Karpas-422 (cell line): Measurements from ENCODE around the gene STK4. TPM values are rescaled to one million over a fixed set of nuclear protein-coding genes. Genes with fewer than 3 reads are reported as not detected.

ENCODE experiments used
- DNase-seq: peaks from one replicate; pipeline ENCODE4 v3.0.0-alpha.2; 2015
- H2AFZ ChIP-seq: fragments of 200-600 bp; sonication (generic); 2 replicates; pipeline ENCODE4 v1.6.1; 2014; ENCODE audit warnings: antibody characterized with exemption, low read length, mixed read lengths
- H3K27ac ChIP-seq: fragments of 200-600 bp; sonication (generic); 2 replicates; pipeline ENCODE4 v1.5.1; 2014; ENCODE audit warnings: mild to moderate bottlenecking, low read length, moderate library complexity
- H3K27me3 ChIP-seq: fragments of 200-600 bp; sonication (generic); 2 replicates; pipeline ENCODE4 v1.6.1; 2014; ENCODE audit warnings: low read length, mixed read lengths
- H3K36me3 ChIP-seq: fragments of 200-600 bp; sonication (generic); 2 replicates; pipeline ENCODE4 v1.6.1; 2014; ENCODE audit warnings: low read length, mixed read lengths; ENCODE audit not compliant: insufficient read depth
- H3K4me1 ChIP-seq: fragments of 200-600 bp; sonication (generic); 2 replicates; pipeline ENCODE4 v1.6.1; 2014; ENCODE audit warnings: mild to moderate bottlenecking, low read length, mixed read lengths
- H3K4me2 ChIP-seq: fragments of 200-600 bp; sonication (generic); 2 replicates; pipeline ENCODE4 v1.6.1; 2014; ENCODE audit warnings: low read length, low read depth, mild to moderate bottlenecking; ENCODE audit not compliant: poor library complexity, severe bottlenecking
- H3K4me3 ChIP-seq: fragments of 200-600 bp; sonication (generic); 2 replicates; pipeline ENCODE4 v1.5.1; 2014; ENCODE audit warnings: mild to moderate bottlenecking, antibody characterized with exemption, low read length, mixed read lengths
- H3K79me2 ChIP-seq: fragments of 200-600 bp; sonication (generic); 2 replicates; pipeline ENCODE4 v1.6.1; 2014; ENCODE audit warnings: mild to moderate bottlenecking, low read length, mixed read lengths
- H3K9ac ChIP-seq: fragments of 200-600 bp; sonication (generic); 2 replicates; pipeline ENCODE4 v1.6.0; 2014; ENCODE audit warnings: low read length
- H3K9me2 ChIP-seq: fragments of 200-600 bp; sonication (generic), shearing (Covaris generic); replicated peaks from 2 replicates; pipeline ENCODE4 v1.6.0; 2014; ENCODE audit warnings: mild to moderate bottlenecking, low read length, moderate library complexity; ENCODE audit not compliant: insufficient read depth
- H3K9me3 ChIP-seq: fragments of 300-700, 200-600 bp; sonication (generic); 2 replicates; pipeline ENCODE4 v1.6.1; 2014; ENCODE audit warnings: low read length, mixed read lengths
- H4K20me1 ChIP-seq: fragments of 200-600 bp; sonication (generic); 2 replicates; pipeline ENCODE4 v1.6.1; 2014; ENCODE audit warnings: mild to moderate bottlenecking, antibody characterized with exemption, low read length, low read depth; ENCODE audit not compliant: insufficient read depth
- total RNA-seq: library from RNA; depleted of rRNA; stranded (reverse); fragments of >200 nt; shearing (Covaris generic); gene quantifications from 2 replicates; pipeline ENCODE4 v1.2.3, GENCODE V29; 2014; ENCODE audit warnings: low replicate concordance

Gene STK4
- total RNA-seq, 1 experiment from 2014 or later = 89.0 TPM

- Histone ChIP-seq H3K27ac (no peak overlapping the region), H3K79me2 (peaks cover 88% of the 10 kb centered on the region), H4K20me1 (no peaks in the 10 kb centered on the region), H2AFZ (no peak overlapping the region), H3K27me3 (no peaks in the 10 kb centered on the region), H3K9me2 (no peaks in the 10 kb centered on the region), H3K4me3 (no peak overlapping the region), H3K9ac (no peak overlapping the region), H3K9me3 (no peaks in the 10 kb centered on the region), H3K4me2 (no peak overlapping the region), H3K4me1 (peaks cover 23% of the 10 kb centered on the region), H3K36me3 (peaks cover 84% of the 10 kb centered on the region)
- no peak for DNase-seq
Observed at GRCh38 chr20:44976698-44977097, 10.4 kb downstream of the STK4 start.

- H3K4me3 ChIP-seq = no peak overlapping the region
- H4K20me1 ChIP-seq = no peaks in the 10 kb centered on the region
- DNase-seq = no peak
- peaks cover 80% of the 10 kb centered on the region for H3K36me3 ChIP-seq
- H3K9me3 ChIP-seq = no peaks in the 10 kb centered on the region
- H3K27me3 ChIP-seq = no peaks in the 10 kb centered on the region
- peaks cover 23% of the 10 kb centered on the region for H3K4me1 ChIP-seq
- peak overlapping the region; percentile 22 for H3K27ac ChIP-seq
- no peaks in the 10 kb centered on the region for H3K9me2 ChIP-seq
- H3K9ac ChIP-seq = no peak overlapping the region
- peaks cover 89% of the 10 kb centered on the region for H3K79me2 ChIP-seq
- H3K4me2 ChIP-seq = no peak overlapping the region
- no peak overlapping the region for H2AFZ ChIP-seq
Observed at GRCh38 chr20:44979090-44979621, 12.8 kb downstream of the STK4 start.

GRCh38 chr20:44981736-44982406 is 15.6 kb downstream of the STK4 start:
- Histone ChIP-seq H3K4me2 (no peak overlapping the region), H3K79me2 (peaks cover 89% of the 10 kb centered on the region), H3K9me2 (no peaks in the 10 kb centered on the region), H3K36me3 (peaks cover 76% of the 10 kb centered on the region), H3K9me3 (no peaks in the 10 kb centered on the region), H3K27me3 (no peaks in the 10 kb centered on the region), H3K4me3 (no peak overlapping the region), H2AFZ (no peak overlapping the region), H3K4me1 (peaks cover 32% of the 10 kb centered on the region), H4K20me1 (no peaks in the 10 kb centered on the region), H3K27ac (no peak overlapping the region), H3K9ac (no peak overlapping the region)
- no peak for DNase-seq

GRCh38 chr20:44983093-44983674 is 16.9 kb downstream of the STK4 start:
- H3K9ac ChIP-seq = no peak overlapping the region
- H3K79me2 ChIP-seq = peaks cover 87% of the 10 kb centered on the region
- DNase-seq = no peak
- H3K9me2 ChIP-seq = no peaks in the 10 kb centered on the region
- no peaks in the 10 kb centered on the region for H3K9me3 ChIP-seq
- no peak overlapping the region for H3K4me3 ChIP-seq
- peaks cover 79% of the 10 kb centered on the region for H3K36me3 ChIP-seq
- peaks cover 26% of the 10 kb centered on the region for H3K4me1 ChIP-seq
- no peak overlapping the region for H3K4me2 ChIP-seq
- no peaks in the 10 kb centered on the region for H3K27me3 ChIP-seq
- H4K20me1 ChIP-seq = no peaks in the 10 kb centered on the region
- no peak overlapping the region for H2AFZ ChIP-seq
- H3K27ac ChIP-seq = no peak overlapping the region

GRCh38 chr20:44988631-44989171 is 22.4 kb downstream of the STK4 start:
- peaks cover 88% of the 10 kb centered on the region for H3K79me2 ChIP-seq
- H3K4me3 ChIP-seq = no peak overlapping the region
- H3K9me3 ChIP-seq = no peaks in the 10 kb centered on the region
- H3K9ac ChIP-seq = no peak overlapping the region
- H3K36me3 ChIP-seq = peaks cover 68% of the 10 kb centered on the region
- H3K4me1 ChIP-seq = peaks cover 41% of the 10 kb centered on the region
- no peaks in the 10 kb centered on the region for H3K27me3 ChIP-seq
- no peak for DNase-seq
- H3K4me2 ChIP-seq = no peak overlapping the region
- no peaks in the 10 kb centered on the region for H3K9me2 ChIP-seq
- H3K27ac ChIP-seq = no peak overlapping the region
- no peaks in the 10 kb centered on the region for H4K20me1 ChIP-seq
- H2AFZ ChIP-seq = no peak overlapping the region

- Histone ChIP-seq H3K4me1 (peaks cover 54% of the 10 kb centered on the region), H2AFZ (no peak overlapping the region), H3K9me2 (no peaks in the 10 kb centered on the region), H4K20me1 (no peaks in the 10 kb centered on the region), H3K9me3 (no peaks in the 10 kb centered on the region), H3K79me2 (peaks cover 86% of the 10 kb centered on the region), H3K36me3 (peaks cover 66% of the 10 kb centered on the region), H3K9ac (0 out of 2 replicates have a peak overlapping the region, but pooled peaks have one; percentile 11), H3K4me2 (peak overlapping the region; percentile 8), H3K4me3 (no peak overlapping the region), H3K27ac (no peak overlapping the region), H3K27me3 (no peaks in the 10 kb centered on the region)
- no peak for DNase-seq
Observed at GRCh38 chr20:44990425-44990824, 24.1 kb downstream of the STK4 start.

- Histone ChIP-seq H3K79me2 (peaks cover 85% of the 10 kb centered on the region), H3K27me3 (no peaks in the 10 kb centered on the region), H3K9me2 (no peaks in the 10 kb centered on the region), H2AFZ (no peak overlapping the region), H3K9ac (0 out of 2 replicates have a peak overlapping the region, but pooled peaks have one; percentile 11), H4K20me1 (no peaks in the 10 kb centered on the region), H3K9me3 (no peaks in the 10 kb centered on the region), H3K4me2 (peak overlapping the region; percentile 8), H3K27ac (no peak overlapping the region), H3K4me3 (no peak overlapping the region), H3K36me3 (peaks cover 64% of the 10 kb centered on the region), H3K4me1 (peaks cover 57% of the 10 kb centered on the region)
- DNase-seq = no peak
Observed at GRCh38 chr20:44990957-44991356, 24.6 kb downstream of the STK4 start.

- Histone ChIP-seq H3K9ac (no peak overlapping the region), H3K4me2 (no peak overlapping the region), H3K9me3 (no peaks in the 10 kb centered on the region), H3K79me2 (peaks cover 82% of the 10 kb centered on the region), H3K36me3 (peaks cover 62% of the 10 kb centered on the region), H2AFZ (no peak overlapping the region), H3K4me1 (peaks cover 67% of the 10 kb centered on the region), H4K20me1 (peaks cover 5% of the 10 kb centered on the region; the same call in 1 of the 2 replicates), H3K4me3 (no peak overlapping the region), H3K9me2 (no peaks in the 10 kb centered on the region), H3K27ac (no peak overlapping the region), H3K27me3 (no peaks in the 10 kb centered on the region)
- DNase-seq = no peak
Observed at GRCh38 chr20:44993343-44993742, 27.0 kb downstream of the STK4 start.
